ENCODE results near the gene MICAL3. TPM values are rescaled to one million over a fixed set of nuclear protein-coding genes. Genes with fewer than 3 reads are reported as not detected.
"Not testable (repeated sequence)": the region's sequence is repeated elsewhere in the genome, so short reads cannot be mapped to it uniquely, and the experiment has no call there.

MICAL3 gene
- total RNA-seq, 2 experiments from 2014 or later: 26.4 to 29.7 TPM

DNA sequence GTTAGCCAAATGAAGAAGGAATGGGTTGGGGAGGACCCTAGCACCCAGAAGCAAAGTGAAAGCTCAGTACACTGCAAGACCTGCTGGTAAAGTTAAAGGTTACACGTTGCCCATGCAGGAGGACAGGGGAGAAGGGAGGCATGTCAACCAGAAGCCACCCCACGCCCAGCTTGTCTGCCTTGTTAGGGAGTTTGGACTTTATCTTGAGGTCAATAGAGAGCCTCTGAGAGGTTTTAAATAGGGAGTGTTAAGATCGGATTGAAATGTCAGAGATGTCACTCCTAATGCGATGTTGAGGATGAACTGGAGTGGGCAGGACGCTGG is 34.7 kb upstream of the MICAL3 start:
- Mint-ChIP-seq H3K36me3 (ENCODE audit: low read depth) (no peaks in the 10 kb centered on the region), H3K4me1 (ENCODE audit: low read depth) (peaks cover 6% of the 10 kb centered on the region), H3K27me3 (ENCODE audit: low read depth) (peaks cover 14% of the 10 kb centered on the region), H3K4me3 (no peak overlapping the region), H3K27ac (no peak overlapping the region), H3K9me3 (ENCODE audit: insufficient read depth) (no peaks in the 10 kb centered on the region)
- no peak for DNase-seq
- ChIA-PET POLR2A (no interaction called here), CTCF (no interaction called here)
- ATAC-seq: no peak

DNA sequence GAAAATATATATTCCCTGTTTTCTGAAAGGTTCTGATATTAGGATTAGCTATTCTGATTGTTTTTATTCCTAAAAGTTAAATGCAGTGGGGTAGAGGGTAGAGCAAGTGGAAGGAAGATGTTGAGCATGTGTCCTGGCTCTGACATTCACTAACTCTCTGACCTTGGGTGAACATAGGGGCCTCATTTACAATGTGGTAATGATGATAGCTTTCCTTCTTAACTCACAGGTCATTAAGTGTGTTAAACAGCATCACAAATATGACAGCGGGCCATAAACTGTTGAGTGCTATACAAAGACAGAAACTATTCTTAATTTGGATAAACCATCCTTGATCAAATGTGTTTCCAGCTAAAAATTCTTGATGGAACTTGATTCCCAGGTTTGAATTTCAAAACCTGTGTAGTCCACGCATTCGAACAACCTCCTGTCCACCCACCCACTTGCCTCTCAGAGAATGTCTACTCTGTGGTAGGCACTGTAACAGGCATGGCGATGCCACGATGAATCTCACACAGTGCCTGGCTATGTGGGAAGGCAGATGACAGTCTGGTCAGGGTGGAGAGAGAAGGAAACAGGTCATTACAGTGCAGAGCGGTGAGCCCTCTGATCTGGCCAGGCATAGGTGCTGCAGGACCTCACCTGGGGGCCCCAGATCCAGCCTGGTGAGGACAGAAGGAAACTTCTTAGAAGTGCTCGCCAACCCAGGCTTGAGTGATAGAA is 34.2 kb upstream of the MICAL3 start:
- DNase-seq (no peak), ATAC-seq (no peak)
- H3K4me1 Mint-ChIP-seq (ENCODE audit: low read depth): peaks cover 6% of the 10 kb centered on the region
- H3K27me3 Mint-ChIP-seq (ENCODE audit: low read depth): peaks cover 14% of the 10 kb centered on the region
- H3K4me3 Mint-ChIP-seq: no peak overlapping the region
- H3K36me3 Mint-ChIP-seq (ENCODE audit: low read depth): no peaks in the 10 kb centered on the region
- CTCF ChIA-PET: interaction anchor here (1.1 to 1.2 kb wide), 2 partner anchors 13 to 17 kb away, joined by 3 read pairs; no protein-coding TSS in a partner anchor
- H3K9me3 Mint-ChIP-seq (ENCODE audit: insufficient read depth): no peaks in the 10 kb centered on the region
- no peak overlapping the region for H3K27ac Mint-ChIP-seq
- POLR2A ChIA-PET: no interaction called here

DNA sequence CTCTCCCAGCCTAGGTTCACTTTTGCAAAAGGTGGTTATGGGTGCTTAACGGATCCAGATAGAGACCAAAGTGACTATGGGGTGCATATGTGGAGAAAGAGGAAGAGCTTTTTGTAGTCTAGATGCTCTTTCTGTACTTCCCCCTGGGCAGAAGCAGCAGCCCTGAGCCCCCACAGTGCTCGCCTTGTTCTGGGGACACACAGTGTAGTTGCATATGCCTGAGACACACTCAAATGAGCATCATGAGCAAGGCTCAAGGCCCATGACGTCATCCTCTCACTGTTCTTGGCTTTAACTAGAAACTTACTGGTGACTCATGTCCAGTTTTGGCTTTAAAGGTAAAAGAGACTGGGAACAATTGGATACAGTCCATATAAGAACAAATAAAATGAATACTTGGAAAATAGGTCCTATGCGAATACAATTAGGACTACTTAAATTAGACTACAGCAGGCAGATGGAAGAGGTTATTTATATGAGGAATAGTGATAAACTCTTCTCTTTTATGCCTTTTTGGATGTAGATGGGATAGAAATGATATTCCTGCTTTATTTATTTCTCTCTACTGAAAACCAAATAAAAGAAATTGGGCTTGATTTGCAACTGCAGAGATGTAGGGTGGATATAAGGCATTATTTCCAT is 33.3 kb upstream of the MICAL3 start:
- H3K27ac Mint-ChIP-seq: no peak overlapping the region
- POLR2A ChIA-PET: no interaction called here
- CTCF ChIA-PET: interaction anchor here (0.7 to 1.8 kb wide), 4 partner anchors 14 to 227 kb away, joined by 3 to 6 read pairs (median 3); no protein-coding TSS in a partner anchor
- H3K9me3 Mint-ChIP-seq (ENCODE audit: insufficient read depth): no peaks in the 10 kb centered on the region
- no peaks in the 10 kb centered on the region for H3K36me3 Mint-ChIP-seq (ENCODE audit: low read depth)
- DNase-seq (no peak), ATAC-seq (no peak)
- H3K4me1 Mint-ChIP-seq (ENCODE audit: low read depth): peaks cover 6% of the 10 kb centered on the region
- no peak overlapping the region for H3K4me3 Mint-ChIP-seq
- H3K27me3 Mint-ChIP-seq (ENCODE audit: low read depth): peaks cover 14% of the 10 kb centered on the region

DNA sequence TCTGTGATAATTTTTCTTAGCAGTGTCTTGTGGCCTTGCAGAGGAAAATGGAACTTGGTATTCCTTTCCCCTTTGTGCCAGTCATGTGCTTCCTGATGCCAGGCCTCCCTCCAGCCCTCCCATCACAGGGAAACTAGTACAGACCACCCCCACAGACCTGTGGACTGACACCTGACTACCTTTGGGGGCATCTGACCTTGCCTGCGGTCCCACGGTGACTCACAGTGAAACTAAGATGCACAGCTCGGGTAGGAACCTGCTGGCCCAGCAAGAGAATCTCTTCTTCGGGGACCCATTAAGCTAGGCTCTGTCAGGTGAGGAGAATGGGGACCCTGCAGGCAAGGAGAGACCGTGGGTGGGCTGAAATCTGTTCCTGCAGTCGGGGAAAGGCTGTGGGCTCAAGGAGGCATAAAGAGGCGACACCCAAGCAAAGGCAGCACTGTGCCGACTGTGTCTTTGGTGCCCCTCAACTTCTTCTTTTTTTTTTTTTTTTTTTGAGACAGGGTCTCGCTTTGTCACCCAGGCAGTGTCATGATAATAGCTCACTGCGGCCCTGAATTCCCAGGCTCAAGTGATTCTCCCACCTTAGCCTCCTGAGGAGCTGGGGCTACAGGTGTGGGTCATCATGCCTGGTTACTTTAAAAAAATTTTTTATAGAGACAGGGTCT is 32.6 kb upstream of the MICAL3 start:
- Mint-ChIP-seq H3K9me3 (ENCODE audit: insufficient read depth) (no peaks in the 10 kb centered on the region), H3K27me3 (ENCODE audit: low read depth) (peaks cover 11% of the 10 kb centered on the region), H3K36me3 (ENCODE audit: low read depth) (no peaks in the 10 kb centered on the region), H3K27ac (no peak overlapping the region), H3K4me3 (no peak overlapping the region), H3K4me1 (ENCODE audit: low read depth) (peaks cover 6% of the 10 kb centered on the region)
- CTCF ChIA-PET: interaction anchor here (0.7 to 1.8 kb wide), 2 partner anchors 19 to 227 kb away, joined by 3 to 6 read pairs; no protein-coding TSS in a partner anchor
- POLR2A ChIA-PET: no interaction called here
- DNase-seq (no peak), ATAC-seq (no peak)

DNA sequence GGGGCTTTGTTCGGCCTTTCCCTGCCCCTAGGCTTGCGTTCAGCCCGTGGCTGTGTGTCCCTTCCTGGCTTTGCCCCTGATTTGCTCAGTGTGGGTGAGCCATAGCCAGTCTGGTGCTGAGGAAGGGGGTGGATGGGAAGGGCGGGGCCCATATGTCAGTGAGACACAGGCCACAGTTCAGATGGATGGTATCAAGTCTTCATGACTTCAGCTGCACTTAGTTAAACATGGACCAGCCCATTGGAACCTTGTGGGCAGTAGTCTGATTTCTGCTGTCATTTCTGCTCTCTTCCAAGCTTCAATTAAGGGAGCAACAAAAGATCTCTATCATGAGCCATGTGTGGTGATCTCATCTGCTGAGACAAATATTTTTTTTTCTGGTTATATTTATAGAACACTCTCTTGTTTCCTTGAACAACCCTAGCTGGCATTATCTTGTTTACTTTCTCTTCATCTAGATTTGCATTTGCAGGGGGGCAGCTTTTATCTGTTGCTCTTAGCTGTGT is 31.9 kb upstream of the MICAL3 start:
- Mint-ChIP-seq H3K9me3 (ENCODE audit: insufficient read depth) (no peaks in the 10 kb centered on the region), H3K4me1 (ENCODE audit: low read depth) (peaks cover 6% of the 10 kb centered on the region), H3K27ac (no peak overlapping the region), H3K4me3 (no peak overlapping the region), H3K36me3 (ENCODE audit: low read depth) (no peaks in the 10 kb centered on the region), H3K27me3 (ENCODE audit: low read depth) (peaks cover 11% of the 10 kb centered on the region)
- ATAC-seq (no peak), DNase-seq (no peak)
- POLR2A ChIA-PET: interaction anchor here (0.7 kb wide), 1 partner anchor 22 kb away, joined by 3 read pairs; the partner anchor contains the start of gene PEX26
- CTCF ChIA-PET: interaction anchor here (0.9 to 1.8 kb wide), 3 partner anchors 20 to 998 kb away, joined by 3 to 9 read pairs (median 6); no protein-coding TSS in a partner anchor

DNA sequence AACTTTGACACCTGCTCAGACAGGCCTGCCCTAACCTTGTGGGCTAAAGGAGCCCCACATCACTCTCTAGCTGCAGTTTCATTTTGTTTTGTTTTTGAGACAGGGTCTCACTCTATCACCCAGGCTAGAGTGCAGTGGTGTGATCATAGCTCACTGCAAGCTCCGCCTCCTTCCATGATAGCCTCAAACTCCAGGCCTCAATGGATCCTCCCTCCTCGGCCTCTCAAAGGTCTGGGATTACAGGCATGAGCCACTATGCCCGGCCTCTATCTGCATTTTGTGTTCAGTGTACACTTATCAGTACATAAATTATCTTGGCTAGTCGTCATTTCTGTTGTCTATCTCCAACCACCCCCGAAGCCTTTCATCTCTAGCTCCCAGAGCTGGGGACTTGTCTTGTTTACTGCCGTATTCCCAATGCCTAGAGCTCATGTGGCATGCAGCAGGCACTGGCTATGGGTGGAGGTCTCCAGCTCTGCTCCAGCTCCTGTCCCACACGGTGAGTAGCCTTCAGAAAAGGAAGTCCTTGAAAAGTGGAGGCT is 31.3 kb upstream of the MICAL3 start:
- H3K9me3 Mint-ChIP-seq (ENCODE audit: insufficient read depth): no peaks in the 10 kb centered on the region
- ChIA-PET CTCF (interaction anchor here (0.9 to 1.8 kb wide), 3 partner anchors 20 to 997 kb away, joined by 3 to 9 read pairs (median 6); no protein-coding TSS in a partner anchor), POLR2A (interaction anchor here (0.7 kb wide), 1 partner anchor 22 kb away, joined by 3 read pairs; the partner anchor contains the start of gene PEX26)
- H3K4me3 Mint-ChIP-seq: no peak overlapping the region
- H3K36me3 Mint-ChIP-seq (ENCODE audit: low read depth): no peaks in the 10 kb centered on the region
- ATAC-seq (no peak), DNase-seq (no peak)
- H3K27ac Mint-ChIP-seq: peak overlapping the region; percentile 21
- H3K27me3 Mint-ChIP-seq (ENCODE audit: low read depth): peaks cover 11% of the 10 kb centered on the region
- H3K4me1 Mint-ChIP-seq (ENCODE audit: low read depth): peaks cover 6% of the 10 kb centered on the region

DNA sequence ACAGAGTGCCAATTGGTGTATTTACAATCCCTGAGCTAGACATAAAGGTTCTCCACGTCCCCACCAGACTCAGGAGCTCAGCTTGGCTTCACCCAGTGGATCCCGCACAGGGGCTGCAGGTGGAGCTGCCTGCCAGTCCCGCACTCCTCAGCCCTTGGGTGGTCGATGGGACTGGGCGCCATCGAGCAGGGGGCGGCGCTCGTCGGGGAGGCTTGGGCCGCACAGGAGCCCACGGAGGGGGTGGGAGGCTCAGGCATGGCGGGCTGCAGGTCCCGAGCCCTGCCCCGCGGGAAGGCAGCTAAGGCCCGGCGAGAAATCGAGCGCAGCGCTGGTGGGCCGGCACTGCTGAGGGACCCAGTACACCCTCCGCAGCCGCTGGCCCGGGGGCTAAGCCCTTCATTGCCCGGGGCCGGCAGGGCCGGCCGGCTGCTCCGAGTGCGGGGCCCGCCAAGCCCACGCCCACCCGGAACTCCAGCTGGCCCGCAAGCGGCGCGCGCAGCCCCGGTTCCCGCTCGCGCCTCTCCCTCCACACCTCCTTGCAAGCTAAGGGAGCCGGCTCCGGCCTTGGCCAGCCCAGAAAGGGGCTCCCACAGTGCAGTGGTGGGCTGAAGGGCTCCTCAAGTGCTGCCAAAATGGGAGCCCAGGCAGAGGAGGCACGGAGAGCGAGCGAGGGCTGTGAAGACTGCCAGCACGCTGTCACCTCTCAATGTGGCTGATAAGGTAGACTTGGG is 29.0 kb upstream of the MICAL3 start:
- H3K27ac Mint-ChIP-seq; H3K4me3 Mint-ChIP-seq; ATAC-seq; H3K9me3 Mint-ChIP-seq (ENCODE audit: insufficient read depth); H3K27me3 Mint-ChIP-seq (ENCODE audit: low read depth); H3K4me1 Mint-ChIP-seq (ENCODE audit: low read depth); POLR2A ChIA-PET; CTCF ChIA-PET; H3K36me3 Mint-ChIP-seq (ENCODE audit: low read depth); DNase-seq: not testable (repeated sequence)

DNA sequence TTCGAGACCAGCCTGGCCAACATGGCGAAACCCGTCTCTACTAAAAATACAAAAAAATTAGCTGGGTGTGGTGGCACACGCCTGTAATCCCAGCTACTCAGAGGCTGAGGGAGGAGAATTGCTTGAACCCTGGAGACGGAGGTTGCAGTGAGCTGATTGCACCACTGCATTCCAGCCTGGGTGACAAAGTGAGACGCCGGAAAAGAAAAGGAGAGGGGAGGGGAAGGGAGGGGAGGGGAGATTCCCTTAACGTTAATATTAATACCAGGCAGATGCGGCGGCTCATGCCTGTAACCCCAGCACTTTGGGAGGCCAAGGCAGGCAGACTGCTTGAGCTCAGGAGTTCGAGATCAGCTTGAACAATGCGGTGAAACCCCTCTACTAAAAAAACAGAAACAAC is 26.8 kb upstream of the MICAL3 start:
- CTCF ChIA-PET; H3K4me1 Mint-ChIP-seq (ENCODE audit: low read depth); H3K9me3 Mint-ChIP-seq (ENCODE audit: insufficient read depth); DNase-seq; H3K4me3 Mint-ChIP-seq; H3K36me3 Mint-ChIP-seq (ENCODE audit: low read depth); ATAC-seq; H3K27ac Mint-ChIP-seq; H3K27me3 Mint-ChIP-seq (ENCODE audit: low read depth); POLR2A ChIA-PET: not testable (repeated sequence)

DNA sequence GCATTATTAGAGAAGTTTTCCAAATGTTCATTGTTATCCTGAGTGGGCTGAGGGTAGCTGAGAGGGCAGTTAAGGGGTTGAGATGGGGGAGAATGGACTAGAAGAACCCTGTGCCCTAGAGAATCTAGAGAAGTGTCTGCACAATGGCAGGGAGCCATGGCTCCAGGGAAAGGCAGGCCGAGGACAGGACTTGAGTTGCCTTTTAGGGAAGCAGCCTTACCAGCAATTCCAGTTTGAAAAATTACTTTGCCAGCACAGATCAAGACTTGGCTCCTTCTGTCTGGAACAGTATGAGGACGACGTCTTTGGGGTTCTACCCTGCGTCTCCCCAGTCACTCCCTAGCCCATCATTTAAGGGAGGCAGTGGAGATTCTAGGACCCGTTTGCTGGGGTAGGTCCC is 25.7 kb upstream of the MICAL3 start:
- H3K4me1 Mint-ChIP-seq (ENCODE audit: low read depth): no peaks in the 10 kb centered on the region
- H3K27ac Mint-ChIP-seq: no peak overlapping the region
- ATAC-seq (no peak), DNase-seq (no peak)
- POLR2A ChIA-PET: no interaction called here
- CTCF ChIA-PET: no interaction called here
- no peak overlapping the region for H3K4me3 Mint-ChIP-seq
- H3K36me3 Mint-ChIP-seq (ENCODE audit: low read depth): no peaks in the 10 kb centered on the region
- no peaks in the 10 kb centered on the region for H3K9me3 Mint-ChIP-seq (ENCODE audit: insufficient read depth)
- no peaks in the 10 kb centered on the region for H3K27me3 Mint-ChIP-seq (ENCODE audit: low read depth)

DNA sequence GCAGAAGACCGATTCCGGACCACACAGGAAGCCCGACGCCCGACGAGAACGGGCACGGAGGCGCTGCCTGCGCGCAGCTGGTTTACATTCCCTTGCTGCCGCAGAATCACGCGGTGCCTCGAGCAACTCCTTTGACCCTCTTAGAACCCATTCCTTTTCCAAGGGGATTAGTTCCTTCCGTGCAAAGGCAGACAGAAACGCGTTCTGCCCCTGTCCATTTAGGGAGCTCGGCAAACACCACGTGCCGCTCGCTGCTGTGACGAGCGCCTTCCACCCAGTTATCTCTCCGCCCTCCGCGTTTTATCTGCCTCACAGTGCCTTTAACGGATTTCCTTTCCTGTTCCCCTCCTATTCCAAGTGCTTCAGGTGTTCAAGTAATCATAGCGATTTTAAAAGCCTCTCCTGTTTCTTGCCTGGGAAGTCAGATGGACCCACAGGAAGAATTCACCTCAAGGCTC is 24.1 kb upstream of the MICAL3 start:
- ChIA-PET CTCF (no interaction called here), POLR2A (no interaction called here)
- H3K27me3 Mint-ChIP-seq (ENCODE audit: low read depth): no peaks in the 10 kb centered on the region
- H3K27ac Mint-ChIP-seq: no peak overlapping the region
- ATAC-seq (no peak), DNase-seq (no peak)
- H3K4me3 Mint-ChIP-seq: no peak overlapping the region
- H3K4me1 Mint-ChIP-seq (ENCODE audit: low read depth): no peaks in the 10 kb centered on the region
- H3K9me3 Mint-ChIP-seq (ENCODE audit: insufficient read depth): no peaks in the 10 kb centered on the region
- no peaks in the 10 kb centered on the region for H3K36me3 Mint-ChIP-seq (ENCODE audit: low read depth)

DNA sequence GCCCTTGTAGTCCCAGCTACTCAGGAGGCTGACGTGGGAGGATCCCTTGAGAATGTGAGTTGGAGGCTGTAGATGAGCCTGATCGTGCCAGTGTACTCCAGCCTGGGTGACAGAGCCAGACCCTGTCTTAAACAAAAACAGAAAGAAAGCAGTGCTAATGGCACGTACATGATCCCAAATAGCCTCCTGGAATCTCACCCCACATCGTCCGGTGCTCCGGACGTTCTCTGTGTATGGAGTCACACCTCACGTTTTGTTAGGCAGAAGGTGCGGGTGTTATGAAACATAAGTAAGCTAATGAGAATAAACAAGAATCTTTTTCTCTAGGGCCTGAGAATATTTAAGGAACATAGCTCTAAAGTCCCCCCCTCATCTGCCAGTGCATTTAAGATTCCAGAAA is 23.7 kb upstream of the MICAL3 start:
- ChIA-PET CTCF (no interaction called here), POLR2A (no interaction called here)
- Mint-ChIP-seq H3K27me3 (ENCODE audit: low read depth) (no peaks in the 10 kb centered on the region), H3K4me1 (ENCODE audit: low read depth) (no peaks in the 10 kb centered on the region), H3K27ac (no peak overlapping the region), H3K36me3 (ENCODE audit: low read depth) (no peaks in the 10 kb centered on the region), H3K9me3 (ENCODE audit: insufficient read depth) (no peaks in the 10 kb centered on the region), H3K4me3 (no peak overlapping the region)
- no peak for DNase-seq
- no peak for ATAC-seq

Measured in activated CD8-positive, alpha-beta T cell treated with anti-CD3 and anti-CD28 coated beads, Interleukin-2, amount 10 ng/mL, durations not matched to agents 7 days and 5 days (primary cell).